ENCODE results near the gene SLC15A3. TPM values are rescaled to one million over a fixed set of nuclear protein-coding genes. Genes with fewer than 3 reads are reported as not detected.

SLC15A3 gene
- total RNA-seq, 1 donor from 2014 or later: 10.4 TPM

DNA sequence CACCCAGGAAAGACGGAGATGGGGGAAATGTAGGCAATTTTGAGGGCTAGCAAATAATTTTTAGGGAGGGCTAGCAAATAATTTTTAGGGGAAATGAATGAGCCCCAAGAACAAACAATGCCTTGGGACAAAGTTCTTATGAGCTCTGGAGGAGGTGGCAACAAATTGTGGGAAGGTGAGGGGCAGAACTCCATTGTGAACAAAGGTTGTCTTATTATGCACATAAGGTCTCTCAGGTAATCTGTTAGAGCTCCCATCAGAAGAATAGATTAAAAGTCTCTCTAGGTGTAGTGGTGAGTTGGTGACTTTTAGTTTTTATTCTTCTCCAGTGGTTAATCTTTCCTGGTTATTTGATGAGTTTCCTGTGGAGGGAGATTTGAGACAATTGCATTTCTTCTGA, 43.2 kb downstream of the SLC15A3 start:
- peak overlapping the region; percentile 28 for H3K4me3 Mint-ChIP-seq
- no peak for DNase-seq (ENCODE audit: low read depth, low spot score)
- H3K9me3 Mint-ChIP-seq: no peaks in the 10 kb centered on the region
- TF ChIP-seq, protein P1, sequence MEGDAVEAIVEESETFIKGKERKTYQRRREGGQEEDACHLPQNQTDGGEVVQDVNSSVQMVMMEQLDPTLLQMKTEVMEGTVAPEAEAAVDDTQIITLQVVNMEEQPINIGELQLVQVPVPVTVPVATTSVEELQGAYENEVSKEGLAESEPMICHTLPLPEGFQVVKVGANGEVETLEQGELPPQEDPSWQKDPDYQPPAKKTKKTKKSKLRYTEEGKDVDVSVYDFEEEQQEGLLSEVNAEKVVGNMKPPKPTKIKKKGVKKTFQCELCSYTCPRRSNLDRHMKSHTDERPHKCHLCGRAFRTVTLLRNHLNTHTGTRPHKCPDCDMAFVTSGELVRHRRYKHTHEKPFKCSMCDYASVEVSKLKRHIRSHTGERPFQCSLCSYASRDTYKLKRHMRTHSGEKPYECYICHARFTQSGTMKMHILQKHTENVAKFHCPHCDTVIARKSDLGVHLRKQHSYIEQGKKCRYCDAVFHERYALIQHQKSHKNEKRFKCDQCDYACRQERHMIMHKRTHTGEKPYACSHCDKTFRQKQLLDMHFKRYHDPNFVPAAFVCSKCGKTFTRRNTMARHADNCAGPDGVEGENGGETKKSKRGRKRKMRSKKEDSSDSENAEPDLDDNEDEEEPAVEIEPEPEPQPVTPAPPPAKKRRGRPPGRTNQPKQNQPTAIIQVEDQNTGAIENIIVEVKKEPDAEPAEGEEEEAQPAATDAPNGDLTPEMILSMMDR (conservative IDR thresholded peaks at IDR 0.05): no peak
- peaks cover 41% of the 10 kb centered on the region for H3K27me3 Mint-ChIP-seq (ENCODE audit: low read depth)
- H3K27ac Mint-ChIP-seq (ENCODE audit: unreplicated experiment): no peak overlapping the region
- no peaks in the 10 kb centered on the region for H3K36me3 Mint-ChIP-seq (ENCODE audit: low read depth)
- peaks cover 42% of the 10 kb centered on the region for H3K4me1 Mint-ChIP-seq

DNA sequence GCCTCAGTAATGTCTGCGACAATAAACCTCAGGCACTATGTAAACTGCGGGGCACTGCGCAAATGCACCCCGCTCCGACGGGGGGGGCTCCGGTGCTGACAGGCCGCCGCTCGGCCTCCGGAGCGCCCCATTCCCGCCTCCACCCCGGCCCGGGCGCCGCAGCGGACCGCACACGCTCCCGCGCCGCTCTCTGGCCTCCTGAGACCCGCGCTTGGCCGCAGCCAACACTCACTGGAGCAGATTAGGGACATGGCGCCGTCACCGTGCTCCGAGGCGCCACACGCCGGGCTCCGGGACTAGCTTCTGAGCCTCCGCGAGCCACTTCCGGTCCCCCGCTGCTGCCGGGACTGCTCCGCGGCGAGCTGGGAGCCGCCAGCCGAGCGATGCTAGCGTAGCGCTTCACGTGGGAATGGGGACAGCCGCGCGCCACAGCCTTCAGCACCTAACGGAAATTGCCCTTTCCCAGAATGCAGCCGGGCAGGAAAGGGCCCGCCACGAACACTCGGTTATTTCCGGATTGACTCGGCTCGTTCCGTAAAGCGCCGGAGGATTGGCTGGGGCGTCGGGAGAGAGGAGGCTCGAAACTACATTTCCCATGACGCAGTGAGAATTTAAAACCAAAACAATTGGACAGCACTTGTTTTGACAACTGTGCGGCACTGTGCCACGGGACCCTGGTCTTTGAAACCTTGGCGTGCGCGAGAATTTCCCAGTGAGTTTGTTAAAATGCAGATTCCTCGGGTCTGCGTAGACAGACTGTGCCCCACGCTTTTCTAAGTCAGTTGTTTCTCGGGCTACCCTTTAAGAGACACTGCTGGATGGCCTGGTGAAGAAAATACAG, 45.6 kb downstream of the SLC15A3 start, which contains the start of gene PRPF19:
Gene PRPF19, minus strand, starts transcription at position 454 of the 841 bp plus-strand sequence. Its CDS starts 203 bp downstream, at position 251.
- TF ChIP-seq, protein P1 (conservative IDR thresholded peaks at IDR 0.05): no peak
- H3K27me3 Mint-ChIP-seq (ENCODE audit: low read depth): peaks cover 38% of the 10 kb centered on the region
- H3K36me3 Mint-ChIP-seq (ENCODE audit: low read depth): no peaks in the 10 kb centered on the region
- H3K9me3 Mint-ChIP-seq: no peaks in the 10 kb centered on the region
- H3K4me1 Mint-ChIP-seq: peaks cover 28% of the 10 kb centered on the region
- peak; percentile 100 for DNase-seq (ENCODE audit: low read depth, low spot score)
- H3K4me3 Mint-ChIP-seq: peak within 1 kb of the TSS; percentile 94
- H3K27ac Mint-ChIP-seq (ENCODE audit: unreplicated experiment): peak within 1 kb of the TSS; percentile 82

DNA sequence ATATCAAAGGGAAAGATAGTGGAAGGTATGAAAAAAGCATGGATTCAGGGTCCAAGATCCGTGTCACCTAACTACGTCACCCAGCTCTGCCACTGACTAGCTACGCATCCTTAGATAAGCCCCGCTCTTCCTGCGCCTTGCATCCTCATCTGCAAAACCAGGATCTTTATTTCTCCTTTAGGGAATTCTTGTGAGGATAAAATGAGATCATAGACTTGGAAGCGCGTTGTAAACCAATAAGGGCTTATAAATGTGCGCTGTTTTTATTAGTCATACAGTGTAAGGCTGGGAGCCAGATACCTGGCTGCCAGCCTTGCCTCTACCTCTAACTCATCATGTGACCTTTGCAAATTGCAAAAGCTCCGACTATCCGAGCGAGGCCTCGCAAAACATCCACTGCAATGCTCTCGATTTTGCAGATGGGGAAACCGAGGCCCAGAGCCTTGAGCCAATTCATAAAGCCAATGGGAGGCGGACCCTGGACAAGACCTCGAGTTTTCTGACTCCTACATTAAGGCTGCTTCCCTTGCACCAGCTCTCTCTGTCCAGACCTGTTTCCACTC, 46.3 kb downstream of the SLC15A3 start:
- Mint-ChIP-seq H3K27ac (ENCODE audit: unreplicated experiment) (peak overlapping the region; percentile 40), H3K4me1 (peaks cover 28% of the 10 kb centered on the region)
- TF ChIP-seq, protein P1 (conservative IDR thresholded peaks at IDR 0.05): no peak

DNA sequence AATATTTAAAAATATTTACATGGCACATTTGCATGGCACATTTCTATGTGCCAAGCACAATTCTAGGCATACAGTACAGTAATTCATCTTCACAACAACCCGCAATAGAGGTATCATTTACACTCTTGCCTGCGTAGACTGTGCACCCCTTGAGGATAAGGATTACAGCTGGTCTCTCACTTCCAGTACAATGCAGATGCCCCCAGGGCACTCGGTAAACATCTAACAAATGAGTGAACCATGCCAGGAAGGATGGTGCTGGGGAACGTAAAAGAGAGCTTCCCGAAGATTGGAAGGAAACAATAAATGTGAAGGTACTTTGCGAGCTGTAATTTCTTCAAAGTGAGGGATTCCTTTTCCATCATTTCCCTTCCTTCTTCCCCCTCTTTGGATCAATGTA, 46.9 kb downstream of the SLC15A3 start:
- Mint-ChIP-seq H3K9me3 (no peaks in the 10 kb centered on the region), H3K27me3 (ENCODE audit: low read depth) (peaks cover 29% of the 10 kb centered on the region), H3K4me1 (peaks cover 28% of the 10 kb centered on the region), H3K4me3 (peak overlapping the region; percentile 94), H3K27ac (ENCODE audit: unreplicated experiment) (peak overlapping the region; percentile 25), H3K36me3 (ENCODE audit: low read depth) (no peaks in the 10 kb centered on the region)
- TF ChIP-seq, protein P1 (conservative IDR thresholded peaks at IDR 0.05): no peak
- no peak for DNase-seq (ENCODE audit: low read depth, low spot score)

More for the DNA sequence above, 46.3 kb downstream of the SLC15A3 start:
- no peak for DNase-seq (ENCODE audit: low read depth, low spot score)
- Mint-ChIP-seq H3K4me3 (peak overlapping the region; percentile 94), H3K27me3 (ENCODE audit: low read depth) (peaks cover 33% of the 10 kb centered on the region), H3K36me3 (ENCODE audit: low read depth) (no peaks in the 10 kb centered on the region), H3K9me3 (no peaks in the 10 kb centered on the region)

DNA sequence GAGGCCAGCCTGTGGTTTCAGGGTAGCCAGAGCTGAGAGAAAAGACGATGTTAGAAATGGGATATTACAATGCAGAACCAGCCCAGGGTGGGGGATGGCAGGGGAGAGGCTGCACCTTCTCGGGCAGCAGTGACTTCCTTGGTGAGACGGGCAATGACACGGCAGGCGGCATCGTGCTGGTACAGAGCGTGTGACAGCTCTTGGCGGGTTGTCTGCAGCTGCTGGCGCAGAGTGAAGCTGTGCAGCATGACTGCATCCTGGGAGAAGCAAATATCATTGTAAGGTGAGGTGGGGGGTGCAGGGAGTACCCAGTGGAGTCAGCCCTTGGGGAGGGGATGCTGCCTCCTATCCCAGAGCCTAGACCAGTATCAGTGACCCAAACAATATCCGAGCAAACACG, 49.4 kb downstream of the SLC15A3 start:
- H3K4me3 Mint-ChIP-seq: peak overlapping the region; percentile 65
- no peaks in the 10 kb centered on the region for H3K9me3 Mint-ChIP-seq
- peaks cover 6% of the 10 kb centered on the region for H3K27me3 Mint-ChIP-seq (ENCODE audit: low read depth)
- TF ChIP-seq, protein P1 (conservative IDR thresholded peaks at IDR 0.05): no peak
- peaks cover 6% of the 10 kb centered on the region for H3K36me3 Mint-ChIP-seq (ENCODE audit: low read depth)
- peaks cover 28% of the 10 kb centered on the region for H3K4me1 Mint-ChIP-seq
- no peak for DNase-seq (ENCODE audit: low read depth, low spot score)
- H3K27ac Mint-ChIP-seq (ENCODE audit: unreplicated experiment): no peak overlapping the region

Measured in neural crest cell (in vitro differentiated cells).